Kidney (tissue), 14 donors: ENCODE results near the gene FCHSD1. TPM values are rescaled to one million over a fixed set of nuclear protein-coding genes. Genes with fewer than 3 reads are reported as not detected.
A peak's percentile ranks its signal among the peaks of the same experiment; 100 is the strongest.

Experiments used
- DNase-seq, 5 donors: peaks; one replicate each; pipeline ENCODE4 v3.0.0-alpha.2; 2013 to 2020
- FAIRE-seq: peaks from 2 replicates; lab custom pipeline; 2012; peaks lifted over from hg19 to GRCh38; lab: Jason Lieb, UNC
- H3K27ac ChIP-seq, 2 donors: one replicate each; pipeline ENCODE4 v1.7.0; 2013; ENCODE audit warnings: low read depth in 2 of 2, low read length in 2 of 2, inconsistent platforms in 1 of 2
- H3K27me3 ChIP-seq: one replicate; pipeline ENCODE4 v1.7.1; 2013; ENCODE audit warnings: low read length, inconsistent platforms; ENCODE audit not compliant: control insufficient read depth, insufficient read depth
- H3K36me3 ChIP-seq, 3 donors: one replicate each; pipeline versions ENCODE4 v1.7.0 to v1.7.1; 2013; ENCODE audit warnings: low read length in 3 of 3, control low read depth in 1 of 3, inconsistent platforms in 1 of 3; ENCODE audit not compliant: insufficient read depth in 3 of 3, control insufficient read depth in 2 of 3
- H3K4me1 ChIP-seq, 3 donors: one replicate each; pipeline versions ENCODE4 v1.7.0 to v1.7.1; 2013; ENCODE audit warnings: low read length in 3 of 3, inconsistent platforms in 1 of 3, low read depth in 1 of 3; ENCODE audit not compliant: control insufficient read depth in 2 of 3, insufficient read depth in 2 of 3
- H3K4me3 ChIP-seq, 3 donors: one replicate each; pipeline versions ENCODE4 v1.7.0 to v1.8.1; 2013; ENCODE audit warnings: low read length in 3 of 3, control low read depth in 1 of 3, inconsistent platforms in 1 of 3
- H3K9ac ChIP-seq, 3 donors: one replicate each; pipeline versions ENCODE4 v1.7.0 to v1.7.1; 2013; ENCODE audit warnings: low read length in 3 of 3, control low read depth in 1 of 3, inconsistent platforms in 1 of 3
- H3K9me3 ChIP-seq, 3 donors: one replicate each; pipeline versions ENCODE4 v1.7.0 to v1.7.1; 2013; ENCODE audit warnings: low read length in 3 of 3, control low read depth in 1 of 3, inconsistent platforms in 1 of 3; ENCODE audit not compliant: control insufficient read depth in 2 of 3, insufficient read depth in 1 of 3
- CTCF ChIP-seq: IDR thresholded peaks from 3 replicates; pipeline ENCODE4 v1.5.1; 2012; ENCODE audit warnings: mild to moderate bottlenecking, moderate library complexity, borderline replicate concordance; ENCODE audit not compliant: insufficient read depth; ENCODE audit errors: extremely low read depth
- intact Hi-C: fragments of 100-400 bp; cut with DNase I; formaldehyde crosslinking; loops from one replicate; pipeline ENCODE4 v1.11.1; 2022
- polyA plus RNA-seq: library from polyadenylated mRNA; stranded (reverse); fragments of 350-450 nt; fragmentation: Illumina TruSeq; extraction: RNeasy Lipid Tissue Mini Kit (QIAGEN cat#74804); gene quantifications from one replicate; pipeline ENCODE4 v1.2.3, GENCODE V29; 2014; ENCODE audit warnings: low read depth, low replicate concordance; ENCODE audit not compliant: insufficient read depth
- total RNA-seq: library from RNA; stranded (reverse); fragmentation: NEBNext Ultra II Directional; extraction: Animal tissue kit (Norgen Biotek cat#: 25700); gene quantifications from one replicate; pipeline ENCODE4 v1.2.1, GENCODE V29; 2021
- donor health status: control.
- donor health status: control.
- donor health status: control.
- donor health status: control.
- donor health status: control.
- donor health status: DM: yes; HTN: yes; CAD: no.
- donor health status: Normal renal cell carcinoma (clear cell type).

Gene FCHSD1
- total and polyA plus RNA-seq, 2 donors from 2014 or later: 6.4 to 20.3 TPM

- H3K27me3 ChIP-seq: no peaks in the 10 kb centered on the region
- peak overlapping the region in 2 of 3 donors; percentile 55 to 77 for H3K9ac ChIP-seq
- FAIRE-seq: no peak
- no peak for DNase-seq
- H3K27ac ChIP-seq: peak overlapping the region; percentile 90 to 94
- TF ChIP-seq CTCF: no peak
- H3K9me3 ChIP-seq: no peaks in the 10 kb centered on the region
- H3K4me3 ChIP-seq: peak overlapping the region in 2 of 3 donors; percentile 62 to 93
- peaks cover 5 to 21% (median 5%) of the 10 kb centered on the region in 3 donors for H3K36me3 ChIP-seq
- H3K4me1 ChIP-seq: peaks cover 0 to 18% (median 3%) of the 10 kb centered on the region in 3 donors
- intact Hi-C loops: no loop called here
Observed at GRCh38 chr5:141617128-141617527, 34.1 kb downstream of the FCHSD1 start.

- Histone ChIP-seq H3K9ac (peak overlapping the region in 1 of 3 donors; percentile 56), H3K4me3 (peak overlapping the region in 2 of 3 donors; percentile 62 to 93), H3K27ac (peak overlapping the region in 1 of 2 donors; percentile 26), H3K36me3 (peaks cover 1 to 17% (median 3%) of the 10 kb centered on the region in 3 donors), H3K9me3 (no peaks in the 10 kb centered on the region), H3K4me1 (peaks cover 0 to 18% (median 7%) of the 10 kb centered on the region in 3 donors), H3K27me3 (no peaks in the 10 kb centered on the region)
- intact Hi-C loops: no loop called here
- no peak for TF ChIP-seq CTCF
- FAIRE-seq: no peak
- DNase-seq: no peak
Observed at GRCh38 chr5:141615991-141616720, 35.1 kb downstream of the FCHSD1 start.

GRCh38 chr5:141613344-141613743 is 37.9 kb downstream of the FCHSD1 start:
- no peak overlapping the region for H3K4me3 ChIP-seq
- intact Hi-C loops: no loop called here
- FAIRE-seq: no peak
- peaks cover 0 to 20% (median 15%) of the 10 kb centered on the region in 3 donors for H3K4me1 ChIP-seq
- H3K36me3 ChIP-seq: peaks cover 0 to 4% (median 0%) of the 10 kb centered on the region in 3 donors
- no peaks in the 10 kb centered on the region for H3K9me3 ChIP-seq
- no peaks in the 10 kb centered on the region for H3K27me3 ChIP-seq
- DNase-seq: no peak
- no peak overlapping the region for H3K9ac ChIP-seq
- TF ChIP-seq CTCF: no peak
- no peak overlapping the region for H3K27ac ChIP-seq
